HG03469 (cell line): ENCODE data around the gene AQP7.
A peak's percentile ranks its signal among the peaks of the same experiment; 100 is the strongest.
"Not testable (repeated sequence)": the region's sequence is repeated elsewhere in the genome, so short reads cannot be mapped to it uniquely, and the experiment has no call there.

Experiments
- ATAC-seq: cut with Tn5 transposase; IDR thresholded peaks from one replicate; pipeline ENCODE4 v1.9.1; 2021; ENCODE audit warnings: mild to moderate bottlenecking, moderate library complexity, moderate number of reproducible peaks; ENCODE audit not compliant: unreplicated experiment

The AQP7 gene

GRCh38 chr9:33434317-33435105, 32.1 kb upstream of the AQP7 start:
- ATAC-seq = no peak

- ATAC-seq = no peak
Observed at GRCh38 chr9:33433871-33434270, 31.5 kb upstream of the AQP7 start.

- no peak for ATAC-seq
Observed at GRCh38 chr9:33431420-33431819, 29.1 kb upstream of the AQP7 start.

GRCh38 chr9:33430942-33431341, 28.6 kb upstream of the AQP7 start:
- no peak for ATAC-seq

GRCh38 chr9:33429256-33429985, 27.1 kb upstream of the AQP7 start:
- no peak for ATAC-seq

GRCh38 chr9:33426843-33427293, 24.5 kb upstream of the AQP7 start:
- no peak for ATAC-seq

- no peak for ATAC-seq
Observed at GRCh38 chr9:33425128-33425533, 22.8 kb upstream of the AQP7 start.

- not testable (repeated sequence) for ATAC-seq
Observed at GRCh38 chr9:33424492-33424891, 22.1 kb upstream of the AQP7 start.

- ATAC-seq = not testable (repeated sequence)
Observed at GRCh38 chr9:33424043-33424442, 21.7 kb upstream of the AQP7 start.

GRCh38 chr9:33419708-33420303, 17.4 kb upstream of the AQP7 start:
- ATAC-seq = no peak

GRCh38 chr9:33418090-33418489, 15.7 kb upstream of the AQP7 start:
- no peak for ATAC-seq

- ATAC-seq = no peak
Observed at GRCh38 chr9:33416996-33417395, 14.6 kb upstream of the AQP7 start.

GRCh38 chr9:33415501-33416038, 13.2 kb upstream of the AQP7 start:
- peak; percentile 48 for ATAC-seq

- no peak for ATAC-seq
Observed at GRCh38 chr9:33414889-33415500, 12.6 kb upstream of the AQP7 start.

- ATAC-seq = no peak
Observed at GRCh38 chr9:33414268-33414667, 11.9 kb upstream of the AQP7 start.

- no peak for ATAC-seq
Observed at GRCh38 chr9:33408087-33408486, 5.7 kb upstream of the AQP7 start.

- no peak for ATAC-seq
Observed at GRCh38 chr9:33407061-33407460, 4.7 kb upstream of the AQP7 start.

GRCh38 chr9:33404788-33405362, 2.5 kb upstream of the AQP7 start:
- ATAC-seq = no peak

- no peak for ATAC-seq
Observed at GRCh38 chr9:33403941-33404787, 1.8 kb upstream of the AQP7 start.

GRCh38 chr9:33401809-33402208, 559 bp downstream of the AQP7 start:
- ATAC-seq = not testable (repeated sequence)
